OCI-LY3 (cell line): ENCODE results near the gene OR10H4.

Experiments used
- CTCF ChIP-seq: fragments of 200-600, 300-600 bp; sonication (generic); IDR thresholded peaks from 2 replicates; pipeline ENCODE4 v1.5.1; 2014; ENCODE audit warnings: antibody characterized with exemption, low read length, low read depth
- EZH2phosphoT487 ChIP-seq: fragments of 200-600 bp; shearing (Covaris generic); IDR thresholded peaks from 2 replicates; pipeline ENCODE4 v1.6.1; 2018; ENCODE audit warnings: antibody characterized with exemption, mixed run types, low read depth

- no peak for TF ChIP-seq CTCF
- TF ChIP-seq EZH2phosphoT487: no peak
Measured at GRCh38 chr19:15977690-15978089, 28.9 kb downstream of the OR10H4 start.
